SU-DHL-6 (cell line): ENCODE results near the gene OBSCN.

Experiments used
- H2AFZ ChIP-seq: fragments of 200-600 bp; sonication (generic); 2 replicates; pipeline ENCODE4 v1.6.1; 2014; ENCODE audit warnings: low read depth, mild to moderate bottlenecking, moderate library complexity, mixed read lengths, antibody characterized with exemption, low read length; ENCODE audit not compliant: severe bottlenecking
- H3F3A ChIP-seq: fragments of 200-600 bp; shearing (Covaris generic); 2 replicates; pipeline ENCODE4 v1.6.0; 2016; ENCODE audit warnings: antibody characterized with exemption, mild to moderate bottlenecking; ENCODE audit not compliant: insufficient read depth
- H3K27ac ChIP-seq: fragments of 200-600 bp; sonication (generic); 2 replicates; pipeline ENCODE4 v1.5.1; 2016; ENCODE audit warnings: low read depth, mild to moderate bottlenecking, low read length, moderate library complexity, mixed read lengths
- H3K27me3 ChIP-seq: fragments of 200-600 bp; sonication (generic), shearing (Covaris generic); 2 replicates; pipeline ENCODE4 v1.6.0; 2014; ENCODE audit warnings: mild to moderate bottlenecking, low read length
- H3K36me3 ChIP-seq: fragments of 200-600 bp; sonication (generic); 2 replicates; pipeline ENCODE4 v1.6.1; 2014; ENCODE audit warnings: mild to moderate bottlenecking, low read length, mixed read lengths
- H3K4me2 ChIP-seq: fragments of 300-600, 200-600 bp; shearing (Covaris generic), sonication (generic); 2 replicates; pipeline ENCODE4 v1.6.0; 2014; ENCODE audit warnings: low read length, low read depth, mild to moderate bottlenecking; ENCODE audit not compliant: poor library complexity, severe bottlenecking
- H3K4me3 ChIP-seq: fragments of 200-600 bp; sonication (generic); 2 replicates; pipeline ENCODE4 v1.5.1; 2014; ENCODE audit warnings: antibody characterized with exemption, low read length, mild to moderate bottlenecking, mixed read lengths; ENCODE audit not compliant: insufficient read depth, poor library complexity, severe bottlenecking
- H3K79me2 ChIP-seq: fragments of 200-600 bp; sonication (generic); 2 replicates; pipeline ENCODE4 v1.6.1; 2014; ENCODE audit warnings: mild to moderate bottlenecking, low read length, moderate library complexity; ENCODE audit not compliant: insufficient read depth
- H3K9ac ChIP-seq: fragments of 200-600 bp; sonication (generic); 2 replicates; pipeline ENCODE4 v1.7.0; 2014; ENCODE audit warnings: mild to moderate bottlenecking, low read length
- H3K9me2 ChIP-seq: fragments of 200-600 bp; sonication (generic); replicated peaks from 2 replicates; pipeline ENCODE4 v1.6.1; 2014; ENCODE audit warnings: low read length; ENCODE audit not compliant: insufficient read depth
- H3K9me3 ChIP-seq: fragments of 200-600 bp; sonication (generic); 2 replicates; pipeline ENCODE4 v1.6.1; 2014; ENCODE audit warnings: low read length, mixed read lengths; ENCODE audit not compliant: insufficient read depth
- H4K20me1 ChIP-seq: fragments of 200-600 bp; sonication (generic); 2 replicates; pipeline ENCODE4 v1.6.1; 2014; ENCODE audit warnings: low read depth, mild to moderate bottlenecking, antibody characterized with exemption, low read length, moderate library complexity, mixed read lengths
- CTCF ChIP-seq: fragments of 200-600 bp; sonication (generic); IDR thresholded peaks from one replicate; pipeline ENCODE4 v1.5.1; 2017; ENCODE audit warnings: antibody characterized with exemption, mild to moderate bottlenecking, low read length, moderate library complexity; ENCODE audit not compliant: insufficient read depth, poor library complexity, severe bottlenecking
- EZH2phosphoT487 ChIP-seq: fragments of 200-600 bp; sonication (generic), shearing (Covaris generic); conservative IDR thresholded peaks from 2 replicates; pipeline ENCODE4 v1.6.1; 2018; ENCODE audit warnings: mild to moderate bottlenecking, antibody characterized with exemption, low read length, moderate library complexity, mixed read lengths

Gene OBSCN

GRCh38 chr1:228360533-228361313, 152.9 kb downstream of the OBSCN start:
- H3F3A ChIP-seq = no peaks in the 10 kb centered on the region
- H3K4me2 ChIP-seq = no peak overlapping the region
- H2AFZ ChIP-seq = no peak overlapping the region
- H3K79me2 ChIP-seq = no peaks in the 10 kb centered on the region
- no peaks in the 10 kb centered on the region for H4K20me1 ChIP-seq
- TF ChIP-seq EZH2phosphoT487 (no peak), CTCF (no peak)
- H3K27me3 ChIP-seq = no peaks in the 10 kb centered on the region
- no peak overlapping the region for H3K27ac ChIP-seq
- H3K9me3 ChIP-seq = no peaks in the 10 kb centered on the region
- H3K9ac ChIP-seq = no peak overlapping the region
- H3K4me3 ChIP-seq = no peak overlapping the region
- no peaks in the 10 kb centered on the region for H3K36me3 ChIP-seq
- no peaks in the 10 kb centered on the region for H3K9me2 ChIP-seq

- Histone ChIP-seq H3K4me3 (no peak overlapping the region), H3K4me2 (no peak overlapping the region), H3K9me2 (no peaks in the 10 kb centered on the region), H3K27ac (no peak overlapping the region), H2AFZ (no peak overlapping the region), H3K36me3 (no peaks in the 10 kb centered on the region), H3F3A (no peaks in the 10 kb centered on the region), H3K9ac (no peak overlapping the region), H3K79me2 (no peaks in the 10 kb centered on the region), H4K20me1 (no peaks in the 10 kb centered on the region), H3K9me3 (no peaks in the 10 kb centered on the region), H3K27me3 (no peaks in the 10 kb centered on the region)
- TF ChIP-seq EZH2phosphoT487 (no peak), CTCF (no peak)
Measured at GRCh38 chr1:228361314-228362140, 153.7 kb downstream of the OBSCN start.

GRCh38 chr1:228362141-228362883, 154.5 kb downstream of the OBSCN start:
- no peak for TF ChIP-seq CTCF
- no peak for TF ChIP-seq EZH2phosphoT487
- H3K36me3 ChIP-seq = no peaks in the 10 kb centered on the region
- no peak overlapping the region for H3K4me3 ChIP-seq
- no peaks in the 10 kb centered on the region for H3K9me3 ChIP-seq
- no peak overlapping the region for H2AFZ ChIP-seq
- H3K9ac ChIP-seq = no peak overlapping the region
- no peaks in the 10 kb centered on the region for H3K79me2 ChIP-seq
- H3K27ac ChIP-seq = no peak overlapping the region
- H3K9me2 ChIP-seq = no peaks in the 10 kb centered on the region
- H3F3A ChIP-seq = no peaks in the 10 kb centered on the region
- H4K20me1 ChIP-seq = no peaks in the 10 kb centered on the region
- no peaks in the 10 kb centered on the region for H3K27me3 ChIP-seq
- no peak overlapping the region for H3K4me2 ChIP-seq
